HL-60 (cell line): ENCODE measurements around the gene ZSCAN5A.
"Not testable (repeated sequence)": the region's sequence is repeated elsewhere in the genome, so short reads cannot be mapped to it uniquely, and the experiment has no call there.

Experiments
- DNase-seq, 2 experiments: peaks; one replicate each; pipeline ENCODE4 v3.0.0-alpha.2; 2010 to 2020; ENCODE audit warnings: low read depth in 1 of 2, low spot score in 1 of 2
- H3K27ac ChIP-seq: fragments of 250-450 bp; sonication (Bioruptor Pico); replicated peaks from 2 replicates; pipeline ENCODE4 v1.5.1; 2020; ENCODE audit warnings: mild to moderate bottlenecking, moderate library complexity
- H3K27me3 ChIP-seq: fragments of 250-450 bp; sonication (Bioruptor Pico); 2 replicates; pipeline ENCODE4 v1.5.1; 2021; ENCODE audit warnings: mild to moderate bottlenecking, moderate library complexity; ENCODE audit not compliant: insufficient read depth, poor library complexity, severe bottlenecking
- H3K4me3 ChIP-seq: replicated peaks from 2 replicates; pipeline ENCODE4 v1.5.1; 2011; ENCODE audit warnings: mild to moderate bottlenecking, control low read depth, low read length; ENCODE audit not compliant: insufficient read depth
- GABPA ChIP-seq: IDR thresholded peaks from 2 replicates; pipeline ENCODE4 v1.6.1; 2012; ENCODE audit warnings: low read depth
- POLR2AphosphoS5 ChIP-seq: IDR thresholded peaks from 2 replicates; pipeline ENCODE4 v1.6.1; 2012; ENCODE audit warnings: low read depth
- SPI1 ChIP-seq: IDR thresholded peaks from 2 replicates; pipeline ENCODE4 v1.6.1; 2012; ENCODE audit warnings: low read depth, mild to moderate bottlenecking, borderline replicate concordance
- TF ChIP-seq, protein P1 (sequence below): IDR thresholded peaks from 2 replicates; pipeline ENCODE4 v1.6.1; 2012; ENCODE audit warnings: low read depth; ENCODE audit not compliant: insufficient replicate concordance
- TF ChIP-seq, protein P2 (sequence below): IDR thresholded peaks from one replicate; pipeline ENCODE4 v1.5.1; 2011; ENCODE audit warnings: low read length, control low read depth, inconsistent platforms; ENCODE audit not compliant: insufficient read depth

Gene ZSCAN5A

DNA sequence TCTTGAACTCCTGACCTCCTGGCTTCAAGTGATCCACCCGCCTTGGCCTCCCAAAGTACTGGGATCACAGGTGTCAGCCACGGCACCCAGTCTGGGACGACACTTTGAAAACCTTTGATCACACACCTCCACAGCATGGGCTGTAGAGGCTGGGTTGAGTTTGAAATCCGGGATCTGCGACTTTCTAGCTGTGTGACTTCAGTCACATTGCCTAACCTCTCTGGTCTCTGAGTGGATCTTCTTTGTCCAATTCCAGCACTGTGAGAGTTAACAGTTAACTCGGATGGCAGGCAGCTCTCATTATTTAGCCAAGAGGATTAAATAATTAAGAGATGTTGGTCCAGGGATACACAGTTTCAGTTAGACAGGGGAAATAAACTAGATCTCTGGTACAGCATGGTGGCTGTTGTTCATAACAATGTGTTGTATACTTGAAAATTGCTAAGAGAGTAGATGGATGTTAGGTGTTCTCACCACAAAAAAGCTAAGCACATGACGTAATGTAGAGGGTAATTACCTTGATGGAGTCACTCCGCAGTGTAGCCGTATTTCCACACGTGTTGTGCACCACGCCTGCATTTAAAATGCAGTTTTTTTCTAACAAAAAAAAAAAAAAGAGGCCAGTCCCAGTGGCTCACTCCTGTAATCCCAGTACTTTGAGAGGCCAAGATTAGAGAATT lies 136.9 kb downstream of the ZSCAN5A start:
- peaks cover 5% of the 10 kb centered on the region for H3K27me3 ChIP-seq
- DNase-seq, result no peak
- no peak overlapping the region for H3K27ac ChIP-seq
- no peak overlapping the region for H3K4me3 ChIP-seq
- TF ChIP-seq, protein P1, sequence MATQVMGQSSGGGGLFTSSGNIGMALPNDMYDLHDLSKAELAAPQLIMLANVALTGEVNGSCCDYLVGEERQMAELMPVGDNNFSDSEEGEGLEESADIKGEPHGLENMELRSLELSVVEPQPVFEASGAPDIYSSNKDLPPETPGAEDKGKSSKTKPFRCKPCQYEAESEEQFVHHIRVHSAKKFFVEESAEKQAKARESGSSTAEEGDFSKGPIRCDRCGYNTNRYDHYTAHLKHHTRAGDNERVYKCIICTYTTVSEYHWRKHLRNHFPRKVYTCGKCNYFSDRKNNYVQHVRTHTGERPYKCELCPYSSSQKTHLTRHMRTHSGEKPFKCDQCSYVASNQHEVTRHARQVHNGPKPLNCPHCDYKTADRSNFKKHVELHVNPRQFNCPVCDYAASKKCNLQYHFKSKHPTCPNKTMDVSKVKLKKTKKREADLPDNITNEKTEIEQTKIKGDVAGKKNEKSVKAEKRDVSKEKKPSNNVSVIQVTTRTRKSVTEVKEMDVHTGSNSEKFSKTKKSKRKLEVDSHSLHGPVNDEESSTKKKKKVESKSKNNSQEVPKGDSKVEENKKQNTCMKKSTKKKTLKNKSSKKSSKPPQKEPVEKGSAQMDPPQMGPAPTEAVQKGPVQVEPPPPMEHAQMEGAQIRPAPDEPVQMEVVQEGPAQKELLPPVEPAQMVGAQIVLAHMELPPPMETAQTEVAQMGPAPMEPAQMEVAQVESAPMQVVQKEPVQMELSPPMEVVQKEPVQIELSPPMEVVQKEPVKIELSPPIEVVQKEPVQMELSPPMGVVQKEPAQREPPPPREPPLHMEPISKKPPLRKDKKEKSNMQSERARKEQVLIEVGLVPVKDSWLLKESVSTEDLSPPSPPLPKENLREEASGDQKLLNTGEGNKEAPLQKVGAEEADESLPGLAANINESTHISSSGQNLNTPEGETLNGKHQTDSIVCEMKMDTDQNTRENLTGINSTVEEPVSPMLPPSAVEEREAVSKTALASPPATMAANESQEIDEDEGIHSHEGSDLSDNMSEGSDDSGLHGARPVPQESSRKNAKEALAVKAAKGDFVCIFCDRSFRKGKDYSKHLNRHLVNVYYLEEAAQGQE, result no peak
- no peak for TF ChIP-seq SPI1
- TF ChIP-seq POLR2AphosphoS5, result no peak
- TF ChIP-seq GABPA, result no peak

DNA sequence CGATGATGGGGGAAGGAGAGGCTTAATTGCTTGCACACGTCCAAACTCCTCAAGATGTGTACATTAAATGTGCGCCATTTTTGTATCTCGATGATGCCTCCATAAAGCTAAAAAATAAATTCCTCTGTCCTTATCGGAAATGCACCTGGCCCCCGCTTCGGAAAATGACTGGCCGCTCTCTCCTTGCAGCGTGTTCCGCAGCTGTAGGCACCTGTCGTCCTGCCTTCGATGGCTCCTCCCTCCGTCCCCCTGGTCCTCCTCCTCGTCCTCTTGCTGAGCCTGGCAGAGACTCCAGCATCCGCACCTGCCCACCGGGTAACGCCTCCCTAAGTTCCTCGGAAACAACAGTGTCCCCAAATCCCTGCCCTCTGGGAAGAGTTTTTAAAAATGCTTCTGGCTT lies 137.8 kb downstream of the ZSCAN5A start:
- DNase-seq, result no peak
- Histone ChIP-seq H3K4me3 (no peak overlapping the region), H3K27ac (no peak overlapping the region), H3K27me3 (peaks cover 5% of the 10 kb centered on the region)
- no peak for TF ChIP-seq POLR2AphosphoS5
- no peak for TF ChIP-seq SPI1
- TF ChIP-seq, protein P1, result no peak
- no peak for TF ChIP-seq GABPA
- TF ChIP-seq, protein P2, sequence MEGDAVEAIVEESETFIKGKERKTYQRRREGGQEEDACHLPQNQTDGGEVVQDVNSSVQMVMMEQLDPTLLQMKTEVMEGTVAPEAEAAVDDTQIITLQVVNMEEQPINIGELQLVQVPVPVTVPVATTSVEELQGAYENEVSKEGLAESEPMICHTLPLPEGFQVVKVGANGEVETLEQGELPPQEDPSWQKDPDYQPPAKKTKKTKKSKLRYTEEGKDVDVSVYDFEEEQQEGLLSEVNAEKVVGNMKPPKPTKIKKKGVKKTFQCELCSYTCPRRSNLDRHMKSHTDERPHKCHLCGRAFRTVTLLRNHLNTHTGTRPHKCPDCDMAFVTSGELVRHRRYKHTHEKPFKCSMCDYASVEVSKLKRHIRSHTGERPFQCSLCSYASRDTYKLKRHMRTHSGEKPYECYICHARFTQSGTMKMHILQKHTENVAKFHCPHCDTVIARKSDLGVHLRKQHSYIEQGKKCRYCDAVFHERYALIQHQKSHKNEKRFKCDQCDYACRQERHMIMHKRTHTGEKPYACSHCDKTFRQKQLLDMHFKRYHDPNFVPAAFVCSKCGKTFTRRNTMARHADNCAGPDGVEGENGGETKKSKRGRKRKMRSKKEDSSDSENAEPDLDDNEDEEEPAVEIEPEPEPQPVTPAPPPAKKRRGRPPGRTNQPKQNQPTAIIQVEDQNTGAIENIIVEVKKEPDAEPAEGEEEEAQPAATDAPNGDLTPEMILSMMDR, result no peak

DNA sequence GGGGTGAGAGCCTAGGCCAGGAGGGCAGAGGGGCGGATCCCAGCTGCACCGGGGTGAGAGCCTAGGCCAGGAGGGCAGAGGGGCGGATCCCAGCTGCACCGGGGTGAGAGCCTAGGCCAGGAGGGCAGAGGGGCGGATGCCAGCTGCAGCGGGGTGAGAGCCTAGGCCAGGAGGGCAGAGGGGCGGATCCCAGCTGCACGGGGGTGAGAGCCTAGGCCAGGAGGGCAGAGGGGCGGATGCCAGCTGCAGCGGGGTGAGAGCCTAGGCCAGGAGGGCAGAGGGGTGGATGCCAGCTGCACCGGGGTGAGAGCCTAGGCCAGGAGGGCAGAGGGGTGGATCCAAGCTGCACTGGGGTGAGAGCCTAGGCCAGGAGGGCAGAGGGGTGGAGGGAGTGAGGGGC lies 138.3 kb downstream of the ZSCAN5A start:
- H3K27ac ChIP-seq, DNase-seq, H3K4me3 ChIP-seq, H3K27me3 ChIP-seq: not testable (repeated sequence)

DNA sequence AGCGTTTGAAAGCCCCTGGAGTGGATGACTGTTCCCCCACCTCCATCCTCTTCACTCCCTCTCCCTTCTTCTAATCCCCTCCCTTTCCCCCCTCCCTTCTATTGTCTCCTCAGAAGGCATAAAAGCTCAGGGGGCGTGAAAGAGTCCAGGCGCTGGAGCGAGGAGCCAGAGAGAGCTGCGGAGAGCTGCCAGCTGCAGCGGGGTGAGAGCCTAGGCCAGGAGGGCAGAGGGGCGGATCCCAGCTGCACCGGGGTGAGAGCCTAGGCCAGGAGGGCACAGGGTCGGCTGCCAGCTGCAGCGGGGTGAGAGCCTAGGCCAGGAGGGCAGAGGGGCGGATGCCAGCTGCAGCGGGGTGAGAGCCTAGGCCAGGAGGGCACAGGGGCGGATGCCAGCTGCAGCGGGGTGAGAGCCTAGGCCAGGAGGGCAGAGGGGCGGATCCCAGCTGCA lies 138.8 kb downstream of the ZSCAN5A start, which contains the start of gene GALP:
GALP (plus strand) TSS at position 148 of the 447 bp plus-strand sequence. CDS start 1,101 bp downstream, outside the sequence.
- not testable (repeated sequence) for H3K27ac ChIP-seq, DNase-seq, H3K4me3 ChIP-seq, H3K27me3 ChIP-seq

DNA sequence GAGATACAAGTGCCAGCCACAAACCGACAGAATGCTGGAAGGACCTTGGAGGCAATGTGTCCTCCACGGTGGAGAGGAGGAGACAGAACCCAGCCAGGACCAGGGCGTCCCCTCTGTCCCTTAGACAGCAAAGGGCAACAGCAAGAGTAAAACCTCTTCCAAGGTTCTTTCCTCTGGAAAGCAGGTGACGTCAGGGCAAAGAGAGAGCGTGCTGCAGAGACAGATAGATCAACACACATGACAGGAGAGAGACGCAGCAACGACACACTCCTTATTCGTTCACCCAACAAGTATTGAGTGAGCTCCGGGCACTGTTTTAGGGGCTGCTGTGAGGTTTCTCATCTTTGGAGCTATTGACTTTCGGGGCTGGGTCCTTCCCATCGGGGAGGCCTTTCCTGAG lies 140.1 kb downstream of the ZSCAN5A start:
- TF ChIP-seq, protein P1, result no peak
- no peak for TF ChIP-seq SPI1
- TF ChIP-seq, protein P2, result no peak
- TF ChIP-seq POLR2AphosphoS5, result no peak
- TF ChIP-seq GABPA, result no peak
- Histone ChIP-seq H3K27me3 (peaks cover 5% of the 10 kb centered on the region), H3K27ac (no peak overlapping the region), H3K4me3 (no peak overlapping the region)
- no peak for DNase-seq
